ENCODE measurements around the gene COQ8A.

DNA sequence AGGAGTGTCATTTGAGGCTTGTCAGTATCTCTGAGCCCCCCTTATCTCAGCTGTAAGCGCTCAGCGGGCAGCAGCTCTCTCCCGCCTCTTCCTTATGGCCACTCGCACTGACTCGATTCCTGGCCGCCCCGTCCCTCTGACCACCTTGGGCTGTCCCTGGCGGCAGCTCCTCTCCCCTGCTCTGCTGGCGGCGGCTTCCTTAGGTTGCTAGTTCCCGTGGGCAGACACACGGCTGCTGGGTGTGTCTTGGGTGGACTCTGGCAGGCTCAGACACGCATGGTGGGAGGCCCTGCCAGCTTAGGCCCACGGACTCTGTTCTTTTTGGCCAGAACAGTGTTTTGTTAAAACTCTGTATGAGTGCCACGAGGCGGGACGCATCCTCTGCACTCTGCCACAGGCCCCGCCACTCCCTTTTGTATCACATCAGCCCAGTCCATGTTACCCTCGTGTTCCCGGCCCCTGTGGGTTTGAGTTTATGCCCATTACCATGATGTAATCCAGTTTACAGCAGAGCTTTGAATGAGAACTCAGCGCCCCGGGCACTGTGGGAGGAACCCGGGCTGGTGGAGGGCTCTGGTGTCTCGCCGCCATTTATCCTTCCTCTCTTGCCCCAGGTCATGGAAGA is 45.9 kb downstream of the COQ8A start:
- TF ChIP-seq, protein P1, sequence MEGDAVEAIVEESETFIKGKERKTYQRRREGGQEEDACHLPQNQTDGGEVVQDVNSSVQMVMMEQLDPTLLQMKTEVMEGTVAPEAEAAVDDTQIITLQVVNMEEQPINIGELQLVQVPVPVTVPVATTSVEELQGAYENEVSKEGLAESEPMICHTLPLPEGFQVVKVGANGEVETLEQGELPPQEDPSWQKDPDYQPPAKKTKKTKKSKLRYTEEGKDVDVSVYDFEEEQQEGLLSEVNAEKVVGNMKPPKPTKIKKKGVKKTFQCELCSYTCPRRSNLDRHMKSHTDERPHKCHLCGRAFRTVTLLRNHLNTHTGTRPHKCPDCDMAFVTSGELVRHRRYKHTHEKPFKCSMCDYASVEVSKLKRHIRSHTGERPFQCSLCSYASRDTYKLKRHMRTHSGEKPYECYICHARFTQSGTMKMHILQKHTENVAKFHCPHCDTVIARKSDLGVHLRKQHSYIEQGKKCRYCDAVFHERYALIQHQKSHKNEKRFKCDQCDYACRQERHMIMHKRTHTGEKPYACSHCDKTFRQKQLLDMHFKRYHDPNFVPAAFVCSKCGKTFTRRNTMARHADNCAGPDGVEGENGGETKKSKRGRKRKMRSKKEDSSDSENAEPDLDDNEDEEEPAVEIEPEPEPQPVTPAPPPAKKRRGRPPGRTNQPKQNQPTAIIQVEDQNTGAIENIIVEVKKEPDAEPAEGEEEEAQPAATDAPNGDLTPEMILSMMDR (conservative IDR thresholded peaks at IDR 0.05; ENCODE audit: low read length) = no peak
- no peak for TF ChIP-seq EZH2phosphoT487 (IDR thresholded peaks at IDR 0.05; ENCODE audit: borderline replicate concordance)
